Activated CD4-positive, CD25-positive, alpha-beta regulatory T cell treated with anti-CD3 and anti-CD28 coated beads, Interleukin-2, amount 50 U/mL, for 16 hours (primary cell): ENCODE measurements around the gene MRPL52.
"Not testable (repeated sequence)": the region's sequence is repeated elsewhere in the genome, so short reads cannot be mapped to it uniquely, and the experiment has no call there.

Experiments
- DNase-seq: peaks from one replicate; pipeline ENCODE4 v3.0.0-alpha.2; 2020; ENCODE audit warnings: low read depth, low spot score

The MRPL52 gene

DNA sequence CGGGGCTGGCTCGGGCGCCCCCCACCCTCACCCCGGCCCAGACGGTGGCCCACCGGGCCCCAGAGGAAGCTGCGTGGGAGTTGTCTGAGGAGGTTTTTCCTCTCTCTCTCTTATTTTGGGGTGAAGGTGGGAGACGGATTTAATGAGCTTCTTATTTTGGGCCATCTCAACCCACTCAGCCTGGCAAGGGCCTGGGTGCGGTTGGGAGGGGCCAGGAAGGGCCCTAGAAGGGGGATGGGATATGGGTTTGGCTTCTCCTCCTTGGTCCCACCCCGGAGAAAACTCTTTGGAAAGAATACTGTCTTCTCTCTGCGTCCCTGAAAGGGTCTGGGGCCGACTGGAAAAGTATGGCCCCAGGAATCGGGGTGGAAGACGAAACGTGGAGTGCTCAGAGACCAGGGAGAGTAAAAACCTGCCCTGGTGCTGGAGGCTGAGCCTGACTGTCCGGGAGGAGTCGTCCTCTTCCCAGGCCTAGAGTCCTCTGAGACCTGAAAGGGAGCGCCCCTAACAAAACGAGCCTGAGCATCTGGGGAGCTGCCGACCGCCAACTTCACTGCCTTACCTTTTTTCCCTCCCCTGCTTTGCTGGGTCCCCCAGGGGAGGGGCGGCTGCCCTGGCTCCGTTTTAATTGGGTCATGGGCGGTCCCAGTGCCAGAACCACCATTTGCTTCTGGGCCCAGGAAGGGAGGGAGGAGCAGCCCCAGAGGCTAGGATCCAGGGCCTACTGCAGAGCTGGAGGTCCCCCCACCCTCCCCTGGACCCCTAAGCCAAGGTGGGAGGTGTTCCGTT is 8.3 kb downstream of the MRPL52 start:
- DNase-seq = no peak

DNA sequence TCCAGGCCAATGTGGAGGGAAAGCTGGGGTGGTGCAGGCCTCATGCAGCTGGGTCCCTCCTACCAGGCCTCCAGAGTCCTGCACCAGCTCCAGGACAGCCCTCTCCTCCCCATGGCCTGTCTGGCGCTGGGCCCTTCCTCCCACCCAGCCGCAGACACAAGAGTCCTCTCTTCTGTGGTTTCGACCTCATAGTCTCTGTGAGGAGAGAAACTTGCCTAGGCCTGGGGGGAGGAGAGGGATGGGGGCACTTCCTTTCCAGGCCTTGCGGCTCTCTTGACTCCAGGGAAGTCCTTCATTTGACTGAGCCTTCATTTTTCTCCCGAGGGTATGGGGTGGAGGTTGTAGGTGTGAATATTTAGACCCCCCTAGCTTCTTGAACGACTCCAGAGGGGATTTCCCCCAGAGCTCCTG is 8.9 kb downstream of the MRPL52 start:
- DNase-seq = no peak

DNA sequence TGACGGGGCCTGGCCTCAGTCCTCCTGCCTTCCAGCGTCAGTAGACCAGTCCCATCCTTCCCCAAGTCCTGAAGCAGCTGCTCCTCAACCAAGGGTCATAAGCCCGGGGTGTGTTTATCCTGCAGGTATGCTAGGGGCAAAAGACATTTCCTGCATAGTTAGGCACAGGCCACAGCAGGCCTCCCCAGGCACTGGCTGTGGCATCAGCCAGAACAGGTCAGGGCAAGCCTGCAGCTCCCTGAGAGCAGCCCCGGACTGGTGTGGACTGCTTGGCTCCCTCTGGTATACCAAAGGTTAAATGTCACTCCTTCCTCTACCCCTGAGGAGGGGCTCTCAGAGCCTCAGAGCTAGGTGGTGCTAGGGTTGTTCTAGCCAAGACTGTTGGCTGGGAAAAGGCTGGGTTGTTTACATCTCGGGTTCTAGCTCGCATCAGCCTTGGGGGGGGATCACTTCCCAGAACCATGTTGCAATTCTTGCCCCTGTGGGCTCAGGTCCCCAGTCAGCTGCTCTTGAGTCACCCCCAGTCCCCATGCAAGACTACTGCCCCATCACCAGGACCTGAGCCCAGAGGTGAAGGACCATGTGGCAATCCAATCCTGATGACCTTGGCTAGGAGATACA is 9.6 kb downstream of the MRPL52 start:
- DNase-seq = no peak

DNA sequence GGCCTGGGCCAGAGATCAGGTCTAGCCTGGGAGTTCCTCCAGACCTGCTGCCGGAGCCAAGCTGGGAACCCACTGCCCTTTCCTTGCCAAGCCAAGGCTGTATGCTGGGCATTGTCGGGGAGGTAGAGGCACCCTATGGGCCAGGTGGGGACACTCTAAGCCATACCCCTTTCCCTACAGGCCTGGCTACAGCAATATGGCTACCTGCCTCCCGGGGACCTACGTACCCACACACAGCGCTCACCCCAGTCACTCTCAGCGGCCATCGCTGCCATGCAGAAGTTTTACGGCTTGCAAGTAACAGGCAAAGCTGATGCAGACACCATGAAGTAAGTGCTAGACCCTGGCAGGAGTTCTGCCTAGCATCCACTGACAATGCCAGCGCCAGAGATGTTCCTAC is 11.6 kb downstream of the MRPL52 start:
- no peak for DNase-seq

DNA sequence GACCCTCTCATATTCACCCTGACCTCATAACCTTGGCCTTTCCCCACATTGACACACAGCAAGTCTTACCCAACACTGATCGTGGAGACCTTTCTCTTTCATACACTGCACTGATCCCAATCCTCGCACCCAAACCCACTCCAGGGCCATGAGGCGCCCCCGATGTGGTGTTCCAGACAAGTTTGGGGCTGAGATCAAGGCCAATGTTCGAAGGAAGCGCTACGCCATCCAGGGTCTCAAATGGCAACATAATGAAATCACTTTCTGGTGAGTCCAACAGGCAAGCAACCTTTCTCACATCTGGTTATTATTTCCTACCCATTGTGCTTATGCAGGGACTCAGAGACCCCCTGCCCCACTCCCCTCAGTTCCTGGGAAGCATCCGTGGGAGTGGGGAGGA is 12.1 kb downstream of the MRPL52 start:
- no peak for DNase-seq

DNA sequence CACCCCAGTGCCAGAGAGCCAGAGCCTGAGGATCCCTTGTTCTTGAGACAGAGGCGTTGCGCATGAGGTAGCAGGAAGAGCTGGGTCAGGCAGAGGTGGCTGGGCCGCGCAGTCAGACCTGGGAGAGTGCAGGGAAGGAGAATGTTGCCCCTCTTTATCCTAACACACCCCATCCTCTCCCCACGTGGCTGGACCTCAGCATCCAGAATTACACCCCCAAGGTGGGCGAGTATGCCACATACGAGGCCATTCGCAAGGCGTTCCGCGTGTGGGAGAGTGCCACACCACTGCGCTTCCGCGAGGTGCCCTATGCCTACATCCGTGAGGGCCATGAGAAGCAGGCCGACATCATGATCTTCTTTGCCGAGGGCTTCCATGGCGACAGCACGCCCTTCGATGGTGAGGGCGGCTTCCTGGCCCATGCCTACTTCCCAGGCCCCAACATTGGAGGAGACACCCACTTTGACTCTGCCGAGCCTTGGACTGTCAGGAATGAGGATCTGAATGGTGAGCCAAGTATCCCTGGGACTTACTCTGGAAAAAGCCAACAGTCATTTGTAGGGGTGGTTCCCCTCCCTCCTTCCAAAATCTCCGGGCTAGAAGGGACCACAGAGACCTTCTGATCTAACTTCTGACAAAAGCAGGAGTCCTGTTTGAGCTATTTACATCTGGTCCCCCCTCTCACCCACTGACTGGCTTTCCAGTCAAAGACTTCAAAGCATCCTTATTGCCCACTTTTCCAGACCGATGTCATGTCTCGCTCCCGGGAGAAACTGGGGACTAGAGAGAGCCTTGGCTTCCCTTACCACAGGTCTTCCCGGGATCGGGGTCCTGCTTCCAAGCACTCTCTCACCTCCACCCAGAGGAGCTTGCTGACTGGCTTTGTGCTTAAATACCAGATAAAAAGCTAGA is 12.8 kb downstream of the MRPL52 start:
- no peak for DNase-seq

DNA sequence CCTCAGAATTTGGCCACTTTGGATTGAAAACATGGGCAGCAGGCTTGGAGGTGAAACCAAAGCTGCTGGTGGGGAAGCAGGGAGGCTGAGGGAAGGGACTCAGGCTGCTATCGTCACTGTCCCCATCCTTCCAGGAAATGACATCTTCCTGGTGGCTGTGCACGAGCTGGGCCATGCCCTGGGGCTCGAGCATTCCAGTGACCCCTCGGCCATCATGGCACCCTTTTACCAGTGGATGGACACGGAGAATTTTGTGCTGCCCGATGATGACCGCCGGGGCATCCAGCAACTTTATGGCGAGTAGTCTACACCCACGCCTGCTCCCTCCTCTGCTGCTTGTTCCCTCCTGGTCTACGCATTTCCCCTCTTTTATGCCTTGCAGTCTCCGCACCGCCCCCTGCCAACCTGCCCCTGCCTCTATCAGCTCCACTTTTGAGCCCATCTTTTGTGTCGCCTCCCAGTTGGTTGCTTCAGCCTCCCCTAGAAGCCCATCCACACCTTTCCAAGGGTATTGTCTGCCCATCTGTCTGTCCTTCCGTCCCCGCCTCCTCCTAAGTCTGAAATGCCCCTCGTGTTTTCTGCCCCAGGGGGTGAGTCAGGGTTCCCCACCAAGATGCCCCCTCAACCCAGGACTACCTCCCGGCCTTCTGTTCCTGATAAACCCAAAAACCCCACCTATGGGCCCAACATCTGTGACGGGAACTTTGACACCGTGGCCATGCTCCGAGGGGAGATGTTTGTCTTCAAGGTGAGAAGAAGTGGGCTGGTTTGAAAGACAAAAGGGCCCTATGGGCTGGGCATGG is 13.6 kb downstream of the MRPL52 start:
- DNase-seq = no peak

DNA sequence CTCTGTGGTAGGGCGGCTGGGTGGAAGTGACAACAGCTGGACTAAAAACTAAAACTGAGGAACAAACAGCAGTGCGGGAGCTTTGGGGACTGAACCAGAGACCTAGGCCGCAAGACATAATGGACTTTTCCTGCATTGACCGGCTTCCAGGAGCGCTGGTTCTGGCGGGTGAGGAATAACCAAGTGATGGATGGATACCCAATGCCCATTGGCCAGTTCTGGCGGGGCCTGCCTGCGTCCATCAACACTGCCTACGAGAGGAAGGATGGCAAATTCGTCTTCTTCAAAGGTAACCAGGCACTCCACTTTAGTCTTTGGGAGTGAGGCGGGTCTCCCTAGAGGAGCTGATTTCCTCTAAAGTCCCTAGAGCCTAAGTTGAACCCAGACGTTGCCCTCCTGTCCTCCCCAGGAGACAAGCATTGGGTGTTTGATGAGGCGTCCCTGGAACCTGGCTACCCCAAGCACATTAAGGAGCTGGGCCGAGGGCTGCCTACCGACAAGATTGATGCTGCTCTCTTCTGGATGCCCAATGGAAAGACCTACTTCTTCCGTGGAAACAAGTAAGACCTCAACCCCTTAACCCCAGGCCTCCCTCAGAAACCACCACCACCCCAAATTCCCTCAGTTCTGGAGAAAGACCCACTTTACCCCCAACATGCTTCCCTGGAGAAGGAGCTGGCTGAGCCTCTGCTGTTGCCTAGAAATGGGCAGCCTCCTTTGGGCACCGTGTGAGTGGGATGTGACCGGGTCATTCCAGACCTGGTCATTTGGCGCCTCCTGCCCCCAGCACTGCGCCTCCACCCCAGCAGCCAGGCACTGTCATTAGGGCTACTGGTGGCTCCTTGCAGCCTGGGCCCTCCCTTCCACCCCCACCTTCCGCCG is 14.8 kb downstream of the MRPL52 start:
- DNase-seq = no peak

DNA sequence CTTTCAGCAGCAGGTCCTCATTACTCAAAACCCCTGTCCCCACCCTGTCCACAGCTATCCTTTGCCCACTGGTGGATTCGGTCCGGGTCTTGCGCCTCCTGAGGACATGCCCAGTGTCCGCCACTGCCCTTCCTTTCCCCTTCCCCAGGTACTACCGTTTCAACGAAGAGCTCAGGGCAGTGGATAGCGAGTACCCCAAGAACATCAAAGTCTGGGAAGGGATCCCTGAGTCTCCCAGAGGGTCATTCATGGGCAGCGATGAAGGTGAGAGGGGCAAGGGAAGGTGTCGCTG is 15.4 kb downstream of the MRPL52 start:
- no peak for DNase-seq

DNA sequence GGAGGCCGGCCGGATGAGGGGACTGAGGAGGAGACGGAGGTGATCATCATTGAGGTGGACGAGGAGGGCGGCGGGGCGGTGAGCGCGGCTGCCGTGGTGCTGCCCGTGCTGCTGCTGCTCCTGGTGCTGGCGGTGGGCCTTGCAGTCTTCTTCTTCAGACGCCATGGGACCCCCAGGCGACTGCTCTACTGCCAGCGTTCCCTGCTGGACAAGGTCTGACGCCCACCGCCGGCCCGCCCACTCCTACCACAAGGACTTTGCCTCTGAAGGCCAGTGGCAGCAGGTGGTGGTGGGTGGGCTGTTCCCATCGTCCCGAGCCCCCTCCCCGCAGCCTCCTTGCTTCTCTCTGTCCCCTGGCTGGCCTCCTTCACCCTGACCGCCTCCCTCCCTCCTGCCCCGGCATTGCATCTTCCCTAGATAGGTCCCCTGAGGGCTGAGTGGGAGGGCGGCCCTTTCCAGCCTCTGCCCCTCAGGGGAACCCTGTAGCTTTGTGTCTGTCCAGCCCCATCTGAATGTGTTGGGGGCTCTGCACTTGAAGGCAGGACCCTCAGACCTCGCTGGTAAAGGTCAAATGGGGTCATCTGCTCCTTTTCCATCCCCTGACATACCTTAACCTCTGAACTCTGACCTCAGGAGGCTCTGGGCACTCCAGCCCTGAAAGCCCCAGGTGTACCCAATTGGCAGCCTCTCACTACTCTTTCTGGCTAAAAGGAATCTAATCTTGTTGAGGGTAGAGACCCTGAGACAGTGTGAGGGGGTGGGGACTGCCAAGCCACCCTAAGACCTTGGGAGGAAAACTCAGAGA is 16.3 kb downstream of the MRPL52 start:
- no peak for DNase-seq

DNA sequence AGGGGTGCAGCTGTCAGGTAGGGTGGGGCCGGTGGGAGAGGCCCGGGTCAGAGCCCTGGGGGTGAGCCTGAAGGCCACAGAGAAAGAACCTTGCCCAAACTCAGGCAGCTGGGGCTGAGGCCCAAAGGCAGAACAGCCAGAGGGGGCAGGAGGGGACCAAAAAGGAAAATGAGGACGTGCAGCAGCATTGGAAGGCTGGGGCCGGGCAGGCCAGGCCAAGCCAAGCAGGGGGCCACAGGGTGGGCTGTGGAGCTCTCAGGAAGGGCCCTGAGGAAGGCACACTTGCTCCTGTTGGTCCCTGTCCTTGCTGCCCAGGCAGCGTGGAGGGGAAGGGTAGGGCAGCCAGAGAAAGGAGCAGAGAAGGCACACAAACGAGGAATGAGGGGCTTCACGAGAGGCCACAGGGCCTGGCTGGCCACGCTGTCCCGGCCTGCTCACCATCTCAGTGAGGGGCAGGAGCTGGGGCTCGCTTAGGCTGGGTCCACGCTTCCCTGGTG is 17.2 kb downstream of the MRPL52 start:
- DNase-seq = no peak

DNA sequence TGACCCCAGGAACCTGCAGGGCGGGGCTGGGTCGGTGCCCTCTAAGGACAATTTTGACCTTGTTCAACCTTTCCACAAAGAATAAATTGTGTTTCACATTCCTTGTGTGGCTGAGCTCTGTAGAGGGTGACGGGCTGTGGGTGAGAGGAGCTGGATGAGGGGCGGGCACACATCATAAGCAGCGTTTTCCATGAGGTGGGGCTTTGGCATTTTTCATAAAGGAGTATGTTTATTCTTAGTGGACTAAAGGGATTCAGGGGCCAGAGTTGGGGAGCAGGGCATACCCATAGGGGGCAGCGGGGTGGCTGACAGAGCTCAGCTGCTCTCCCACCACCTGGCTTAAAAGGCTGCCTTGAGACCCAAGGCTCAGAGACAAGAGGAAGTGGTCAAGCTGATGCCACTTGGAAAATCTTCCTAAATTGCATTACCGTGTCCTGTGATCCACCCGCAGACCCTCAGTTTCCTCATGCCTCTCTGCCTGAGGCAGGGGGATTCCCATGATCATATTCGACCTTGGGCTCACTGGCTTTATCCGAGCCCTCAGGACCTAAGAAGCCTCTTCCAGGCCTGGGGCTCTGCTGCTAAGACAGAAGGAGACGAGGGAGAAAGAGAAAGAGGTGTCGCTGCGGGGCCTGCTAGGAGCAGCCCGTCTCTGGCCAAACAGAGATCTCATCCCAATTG is 18.1 kb downstream of the MRPL52 start:
- DNase-seq = no peak

DNA sequence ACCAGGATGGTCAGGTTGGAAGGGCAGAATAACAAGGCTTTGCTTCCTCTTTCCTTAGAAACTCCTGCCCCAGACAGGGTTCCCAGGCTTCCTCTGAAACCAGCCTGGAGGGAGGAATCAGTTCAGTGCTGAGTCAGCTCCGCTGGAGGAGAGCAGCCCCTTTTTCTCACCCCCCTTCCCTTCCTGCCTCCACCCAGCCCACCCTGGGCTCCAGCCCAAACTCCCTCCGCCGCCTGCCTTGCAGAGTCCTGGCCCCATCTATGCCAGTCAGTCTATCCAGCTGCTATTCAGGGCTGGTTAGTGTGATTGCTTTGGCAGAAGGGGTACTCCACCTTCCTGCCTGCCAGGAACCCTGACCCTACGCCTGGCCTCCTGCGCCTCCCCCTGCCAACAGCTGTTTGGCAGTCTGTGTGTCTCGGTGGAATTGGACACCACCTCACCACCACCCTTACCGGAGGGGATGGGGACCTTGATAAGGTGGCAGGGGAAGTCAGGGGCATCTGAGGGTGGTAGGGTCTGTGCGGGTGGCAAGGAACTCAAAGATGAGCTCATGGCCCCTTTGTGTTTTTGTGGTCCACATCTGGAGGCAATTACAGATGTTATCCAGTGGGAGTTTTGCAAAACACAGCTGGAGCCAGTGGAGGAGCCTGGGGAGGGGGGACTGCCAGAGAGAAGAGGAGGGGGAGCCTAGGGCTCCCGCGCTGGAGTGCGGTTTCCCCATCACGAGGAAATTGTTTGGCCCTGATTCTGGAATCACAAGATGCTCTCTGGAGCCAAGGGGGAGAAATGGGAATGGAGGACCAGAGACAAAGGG is 18.9 kb downstream of the MRPL52 start:
- DNase-seq = no peak

DNA sequence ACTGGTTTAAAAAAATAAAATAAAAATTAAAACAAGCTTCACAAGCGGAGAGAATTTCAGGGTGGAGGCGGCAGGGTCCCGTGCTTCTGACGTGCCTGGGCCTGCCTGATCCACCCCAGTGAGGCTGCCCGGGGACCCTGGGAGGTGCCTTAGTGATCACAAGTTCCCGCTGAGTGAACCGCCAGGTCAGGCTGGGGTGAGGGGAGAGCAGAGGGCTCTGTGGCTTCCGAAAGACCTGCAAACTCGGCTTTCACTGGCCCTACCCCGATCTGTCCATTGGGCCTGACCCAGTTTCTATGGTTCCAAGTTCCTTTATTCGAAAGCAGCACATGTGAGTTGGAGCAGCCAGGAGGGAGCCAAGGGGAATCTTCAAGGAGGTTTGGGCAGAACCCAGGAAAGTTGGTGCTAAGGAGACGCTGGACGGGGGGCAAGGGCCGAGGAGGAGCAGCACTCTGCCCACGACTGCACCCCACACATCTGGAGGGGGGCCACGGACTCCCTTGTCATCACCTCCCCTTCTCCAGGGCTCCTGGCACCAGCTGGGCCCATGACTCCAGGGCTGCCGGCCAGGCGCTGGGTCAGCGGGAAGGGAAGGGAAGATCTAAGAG is 19.6 kb downstream of the MRPL52 start:
- no peak for DNase-seq

DNA sequence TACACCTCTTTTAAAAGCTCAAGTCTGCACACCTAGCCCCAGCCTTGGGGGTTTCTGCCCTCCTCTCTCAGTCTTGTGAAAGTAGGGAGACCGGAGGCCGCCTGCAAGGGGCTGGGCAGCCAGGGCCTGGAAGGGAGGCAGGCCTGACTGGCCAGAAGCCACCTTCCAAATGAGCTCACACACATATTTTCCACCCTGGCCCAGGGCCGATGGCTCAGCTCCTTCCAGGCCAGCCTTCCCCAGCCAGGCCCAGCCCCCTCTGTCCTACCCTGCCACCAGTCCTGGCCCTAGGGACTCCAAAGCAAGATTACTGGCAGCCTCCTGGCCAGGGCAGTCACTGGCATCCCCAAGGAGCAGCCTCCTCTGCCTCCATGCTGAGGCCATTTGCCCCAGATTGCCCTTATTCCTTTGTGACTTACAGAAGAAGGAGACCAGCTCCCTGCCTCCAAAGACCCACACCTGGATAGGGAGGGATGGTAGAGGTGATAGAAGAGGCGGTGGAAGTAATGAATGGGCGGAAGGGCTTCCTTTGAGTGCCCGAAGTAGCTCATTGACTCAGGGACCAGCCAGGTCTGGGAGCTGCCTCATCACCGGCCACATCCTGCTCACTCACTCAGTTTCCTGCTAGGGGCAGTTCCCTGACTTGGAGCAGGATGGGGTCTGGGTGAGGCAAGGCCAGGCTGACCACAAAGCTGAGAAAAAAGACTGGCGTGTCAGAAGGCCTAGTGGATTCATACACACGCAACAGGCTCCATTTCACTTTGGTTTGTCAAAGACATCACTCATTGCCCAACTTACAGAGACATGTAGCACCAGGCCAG is 21.5 kb downstream of the MRPL52 start:
- DNase-seq = no peak

DNA sequence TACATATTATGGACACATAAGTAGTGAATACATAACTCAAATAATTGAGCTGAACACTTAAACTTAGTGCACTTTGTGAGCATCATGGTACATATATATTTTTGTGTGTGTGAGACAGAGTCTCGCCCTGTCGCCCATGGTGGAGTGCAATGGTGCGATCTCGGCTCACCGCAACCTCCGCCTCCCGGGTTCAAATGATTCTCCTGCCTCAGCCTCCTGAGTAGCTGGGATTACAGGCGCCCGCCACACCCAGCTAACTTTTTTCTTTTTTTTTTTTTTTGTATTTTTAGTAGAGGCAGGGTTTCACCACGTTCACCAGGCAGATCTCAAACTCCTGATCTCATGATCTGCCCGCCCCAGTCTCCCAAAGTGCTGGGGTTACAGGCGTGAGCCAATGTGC is 22.5 kb downstream of the MRPL52 start:
- DNase-seq = not testable (repeated sequence)

DNA sequence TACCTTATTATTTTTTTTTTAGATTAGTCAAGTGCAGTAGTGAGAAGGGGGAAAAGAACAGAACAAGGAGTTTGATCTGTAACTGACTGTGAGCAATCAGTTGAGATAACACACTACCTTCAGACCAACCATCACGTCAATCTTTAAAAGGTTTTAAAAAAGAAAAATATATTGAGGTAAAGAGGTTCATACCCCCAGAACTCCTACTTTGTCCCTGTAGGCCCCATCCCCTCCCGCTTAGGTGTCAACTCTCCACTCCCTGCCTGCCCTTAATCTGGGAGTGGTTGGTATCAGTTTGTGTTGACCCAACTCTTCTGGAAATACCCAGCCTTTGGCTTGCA is 22.9 kb downstream of the MRPL52 start:
- DNase-seq = no peak
